HG02678 (cell line): ENCODE data around the gene CASP8.
A peak's percentile ranks its signal among the peaks of the same experiment; 100 is the strongest.
"Not testable (repeated sequence)": the region's sequence is repeated elsewhere in the genome, so short reads cannot be mapped to it uniquely, and the experiment has no call there.

Source experiments
- ATAC-seq: cut with Tn5 transposase; IDR thresholded peaks from one replicate; pipeline ENCODE4 v1.9.1; 2021; ENCODE audit warnings: mild to moderate bottlenecking, moderate library complexity; ENCODE audit not compliant: unreplicated experiment

CASP8 gene

DNA sequence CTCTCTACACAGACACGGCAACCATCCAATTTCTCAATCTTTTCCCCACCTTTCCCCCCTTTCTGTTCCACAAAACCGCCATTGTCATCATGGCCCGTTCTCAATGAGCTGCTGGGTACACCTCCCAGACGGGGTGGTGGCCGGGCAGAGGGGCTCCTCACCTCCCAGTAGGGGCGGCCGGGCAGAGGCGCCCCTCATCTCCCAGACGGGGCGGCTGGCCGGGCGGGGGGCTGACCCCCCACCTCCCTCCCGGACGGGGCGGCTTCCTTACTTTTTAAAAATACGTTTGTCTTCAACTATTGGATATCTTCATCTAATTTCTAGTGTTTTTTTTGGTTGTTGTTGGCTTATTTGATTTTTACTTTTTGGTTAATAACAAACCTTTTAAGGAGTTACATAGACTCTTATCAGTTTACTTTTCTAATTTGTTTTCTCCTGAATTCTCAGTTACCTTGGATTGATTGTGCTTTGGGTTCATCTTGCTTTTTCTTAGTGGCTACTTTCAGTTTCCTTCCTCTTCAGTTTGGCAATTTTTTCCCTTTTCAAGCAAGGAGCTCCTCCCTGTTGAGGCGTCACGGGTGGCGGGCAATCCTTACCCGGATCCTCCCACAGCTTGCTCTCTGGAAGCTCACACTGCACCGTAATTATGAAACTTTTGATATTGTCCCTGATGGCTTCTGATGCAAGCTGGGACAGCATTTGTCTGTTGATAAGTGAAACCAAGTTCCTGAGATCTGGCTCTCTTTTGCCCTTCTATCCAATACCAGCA lies 21.0 kb upstream of the CASP8 start:
- not testable (repeated sequence) for ATAC-seq

DNA sequence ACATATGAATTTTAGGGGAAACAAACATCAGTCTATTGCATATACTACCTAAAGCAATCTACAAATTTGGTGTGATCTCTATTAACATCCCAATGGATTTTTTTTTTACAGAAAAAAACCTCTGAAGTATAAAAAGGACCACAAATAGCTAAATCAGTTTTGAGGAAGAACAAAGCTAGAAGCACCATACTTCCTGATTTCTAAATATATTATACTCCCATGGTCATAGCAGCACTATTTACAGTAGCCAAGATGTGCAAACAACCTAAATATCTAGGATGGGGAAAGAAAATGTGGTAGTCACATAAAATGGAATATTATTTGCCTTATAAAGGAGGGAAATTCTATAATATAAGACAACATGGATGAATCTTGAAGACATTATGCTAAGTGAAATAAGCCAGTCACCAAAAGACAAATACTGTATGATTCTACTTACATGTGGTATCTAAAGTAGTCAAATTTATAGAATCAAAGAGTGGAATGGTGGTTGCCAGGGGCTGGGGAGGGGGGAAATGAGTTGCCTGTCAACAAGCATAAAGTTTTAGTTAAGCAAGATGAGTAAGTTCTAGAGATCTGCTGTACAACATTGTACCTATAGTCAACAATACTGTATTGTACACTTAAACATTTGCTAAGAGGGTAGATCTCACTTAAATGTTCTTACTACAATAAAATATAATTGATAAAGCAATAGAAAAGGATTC lies 17.6 kb upstream of the CASP8 start:
- ATAC-seq: no peak

- ATAC-seq: no peak
These were observed 15.5 kb upstream of the CASP8 start for GRCh38 chr2:201244829-201245228.

DNA sequence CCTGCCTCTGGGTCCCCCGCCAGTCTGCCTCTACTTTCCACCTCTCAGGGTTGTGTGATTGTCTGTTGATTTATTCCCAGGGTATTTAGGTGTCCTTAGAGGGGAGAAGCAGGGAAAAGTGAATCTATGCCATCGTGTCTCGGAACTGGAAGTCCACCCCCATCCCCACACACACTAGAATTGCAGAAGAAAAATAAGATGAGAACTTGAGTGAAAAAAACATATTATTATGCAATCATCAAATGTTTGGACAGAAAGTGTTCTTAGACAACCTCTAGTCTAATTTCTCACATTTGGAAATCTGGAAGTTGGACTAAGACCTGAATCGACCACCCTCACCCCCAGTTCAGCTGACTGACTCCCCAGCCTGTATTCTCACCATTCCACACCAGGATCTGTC lies 14.1 kb upstream of the CASP8 start:
- no peak for ATAC-seq

- ATAC-seq: peak; percentile 37
These were observed 12.0 kb upstream of the CASP8 start for GRCh38 chr2:201248288-201248844.

GRCh38 chr2:201249889-201250288 lies 10.4 kb upstream of the CASP8 start:
- ATAC-seq: no peak

DNA sequence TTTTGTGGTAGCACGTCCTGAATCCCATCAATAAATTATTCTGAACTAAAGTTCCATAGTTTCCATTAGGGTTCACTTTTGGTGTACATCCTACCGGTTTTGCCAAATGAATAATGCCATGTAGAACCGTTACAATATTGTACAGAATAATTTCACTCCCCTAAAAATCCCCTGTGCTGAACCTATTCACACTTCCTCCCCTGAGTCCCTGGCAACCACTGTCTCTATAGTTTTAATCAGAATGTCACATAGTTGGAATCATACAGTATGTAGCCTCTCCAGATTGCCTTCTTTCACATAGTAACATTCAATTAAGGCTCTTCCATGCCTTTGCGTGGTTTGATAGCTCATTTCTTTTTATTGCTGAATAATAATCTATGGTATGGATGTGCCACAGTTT lies 9.6 kb upstream of the CASP8 start:
- ATAC-seq: no peak

DNA sequence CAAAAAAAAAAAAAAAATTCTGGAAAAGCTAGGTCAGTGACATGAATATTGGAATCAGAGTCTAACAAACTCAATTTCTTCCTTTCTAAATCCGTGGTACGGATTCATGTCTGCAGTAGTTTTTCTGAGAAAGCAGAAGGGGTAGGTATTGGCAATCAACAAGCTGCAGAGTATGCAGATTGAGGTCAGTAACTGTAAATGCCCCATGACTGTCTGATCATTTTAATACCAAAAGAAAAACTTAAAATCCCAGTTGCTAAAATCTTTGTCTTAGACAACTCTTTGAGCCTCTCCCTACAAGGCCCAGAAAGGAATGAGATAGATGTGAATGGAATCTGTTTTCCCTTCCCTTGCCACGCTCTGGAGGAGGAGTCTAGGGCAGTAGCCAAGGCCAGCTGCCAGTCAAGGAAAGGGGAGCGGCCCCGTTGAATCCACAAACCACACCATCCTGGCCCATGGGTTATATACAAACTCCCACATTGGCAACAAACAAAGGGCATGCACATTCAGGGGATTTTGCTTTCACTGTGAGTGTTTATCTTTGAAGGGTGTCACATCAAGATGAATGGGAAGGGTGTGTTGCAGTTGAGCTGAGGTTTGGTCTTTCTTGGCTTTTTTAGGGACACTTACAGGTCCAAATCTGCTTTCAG lies 6.1 kb upstream of the CASP8 start:
- ATAC-seq: no peak

DNA sequence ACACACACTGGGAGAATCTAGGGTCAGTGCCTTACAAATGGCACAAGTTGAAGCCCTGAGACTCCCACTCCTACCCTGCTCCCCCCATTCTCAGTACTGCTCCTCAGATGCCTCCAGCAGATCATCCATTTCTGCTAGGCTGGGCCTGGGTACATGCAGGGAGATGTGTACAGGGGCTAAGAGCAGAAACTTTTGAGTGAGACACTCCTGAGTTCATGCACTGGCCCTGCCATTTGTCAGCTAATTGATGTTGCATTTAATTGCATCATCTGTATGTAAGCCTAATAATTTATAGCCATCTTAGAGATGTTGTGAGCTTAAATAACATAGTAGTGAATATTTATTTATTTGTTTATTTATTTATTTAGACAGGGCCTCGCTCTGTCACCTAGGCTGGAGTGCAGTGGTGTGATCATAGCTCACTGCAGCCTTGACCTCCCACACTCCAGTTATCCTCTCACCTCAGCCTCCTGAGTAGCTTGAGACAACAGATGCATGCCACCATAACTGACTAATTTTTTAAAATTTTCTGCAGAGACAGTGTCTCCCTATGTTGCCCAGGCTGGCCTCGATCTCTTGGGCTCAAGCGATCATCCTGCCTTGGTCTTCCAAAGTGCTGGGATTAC lies 4.8 kb upstream of the CASP8 start:
- no peak for ATAC-seq

DNA sequence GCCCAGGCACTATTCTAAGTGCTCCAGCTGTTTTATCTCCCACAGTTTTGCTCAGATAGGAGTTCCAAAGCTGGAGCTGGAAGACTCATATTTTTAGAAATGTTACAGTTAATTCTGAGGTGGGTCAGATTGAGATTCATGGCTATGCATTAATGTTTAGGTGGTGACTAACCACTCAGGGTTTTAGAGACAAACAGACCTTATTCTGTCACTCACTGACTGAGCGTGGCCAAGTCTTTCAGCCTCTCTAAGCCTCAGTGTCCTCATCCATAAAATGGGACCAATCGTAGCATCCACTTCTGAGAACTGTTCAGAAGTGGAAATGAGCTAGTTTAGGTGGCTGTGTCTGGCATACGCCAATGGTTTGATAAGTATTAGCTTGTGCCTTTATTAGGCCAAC lies 4.3 kb upstream of the CASP8 start:
- no peak for ATAC-seq

DNA sequence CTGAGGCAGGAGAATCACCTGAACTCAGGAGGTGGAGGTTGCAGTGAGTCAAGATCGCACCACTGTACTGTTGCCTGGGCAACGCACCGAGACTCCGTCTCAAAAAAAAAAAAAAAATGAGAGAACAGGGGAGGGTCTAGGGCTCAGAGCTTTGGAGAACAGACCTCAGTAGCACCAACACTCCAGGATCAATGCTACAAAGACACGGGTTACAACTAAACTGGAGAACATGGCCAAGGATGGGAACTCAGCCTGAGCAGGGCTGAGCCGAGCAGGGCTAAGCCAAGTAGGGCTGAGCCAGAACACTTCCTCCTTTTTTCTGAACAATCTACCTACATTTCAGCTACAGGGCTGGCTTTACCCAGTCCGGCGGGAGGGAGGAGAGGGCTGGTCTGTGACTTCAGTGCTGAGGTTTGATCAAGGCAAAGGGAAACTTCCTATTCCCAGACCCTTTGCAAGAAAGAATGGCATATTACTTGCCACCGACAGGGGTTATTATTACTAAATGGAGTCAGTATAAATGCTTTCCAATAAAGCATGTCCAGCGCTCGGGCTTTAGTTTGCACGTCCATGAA lies 2.9 kb upstream of the CASP8 start:
- peak; percentile 46 for ATAC-seq

GRCh38 chr2:201257956-201258665 lies 2.2 kb upstream of the CASP8 start:
- ATAC-seq: peak; percentile 66

- peak; percentile 1 for ATAC-seq
These were observed 1.4 kb upstream of the CASP8 start for GRCh38 chr2:201258666-201259615.

- ATAC-seq: no peak
These were observed 1.1 kb downstream of the CASP8 start for GRCh38 chr2:201261471-201261870.

DNA sequence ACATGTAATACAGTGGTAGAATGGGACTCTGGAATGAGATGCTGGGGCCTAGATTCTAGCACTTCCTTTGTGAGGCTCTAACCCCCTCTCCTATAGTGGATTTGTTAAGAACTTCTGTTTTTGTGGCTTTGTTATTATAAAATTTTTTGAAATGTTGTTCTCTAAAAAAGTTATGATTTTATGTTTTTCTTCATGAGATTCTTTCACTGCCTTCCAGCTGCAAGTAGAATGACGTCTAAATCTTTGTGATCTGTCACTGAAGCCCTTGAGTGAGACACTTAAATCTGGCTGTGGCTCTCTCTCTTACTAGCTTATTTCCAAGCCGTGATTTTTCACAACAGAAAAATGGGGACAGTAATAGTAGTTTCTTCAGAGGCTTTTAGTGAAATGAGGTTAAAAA lies 1.6 kb downstream of the CASP8 start:
- ATAC-seq: no peak

GRCh38 chr2:201262718-201263117 lies 2.4 kb downstream of the CASP8 start:
- ATAC-seq: no peak

- ATAC-seq: no peak
These were observed 3.4 kb downstream of the CASP8 start for GRCh38 chr2:201263779-201264178.

- no peak for ATAC-seq
These were observed 4.3 kb downstream of the CASP8 start for GRCh38 chr2:201264472-201265173.

DNA sequence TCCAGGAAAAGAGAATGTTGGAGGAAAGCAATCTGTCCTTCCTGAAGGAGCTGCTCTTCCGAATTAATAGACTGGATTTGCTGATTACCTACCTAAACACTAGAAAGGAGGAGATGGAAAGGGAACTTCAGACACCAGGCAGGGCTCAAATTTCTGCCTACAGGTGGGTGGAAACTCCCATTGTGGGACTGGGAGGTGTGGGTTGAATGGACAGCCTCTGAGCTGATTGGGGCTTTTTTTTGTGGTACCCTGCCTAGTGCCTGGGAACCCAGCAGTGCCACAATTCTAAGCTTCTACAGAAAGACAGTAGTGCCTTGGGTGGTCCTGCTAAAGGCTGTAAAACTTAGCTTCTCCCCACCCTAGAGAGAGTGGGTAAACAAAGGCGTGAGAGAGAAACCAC lies 6.3 kb downstream of the CASP8 start:
- ATAC-seq: no peak
